GM03348 (cell line): ENCODE results near the gene LRP8.

ENCODE experiments used
- DNase-seq: peaks from one replicate; pipeline ENCODE4 v3.0.0; 2012; ENCODE audit warnings: low spot score

Gene LRP8

DNA sequence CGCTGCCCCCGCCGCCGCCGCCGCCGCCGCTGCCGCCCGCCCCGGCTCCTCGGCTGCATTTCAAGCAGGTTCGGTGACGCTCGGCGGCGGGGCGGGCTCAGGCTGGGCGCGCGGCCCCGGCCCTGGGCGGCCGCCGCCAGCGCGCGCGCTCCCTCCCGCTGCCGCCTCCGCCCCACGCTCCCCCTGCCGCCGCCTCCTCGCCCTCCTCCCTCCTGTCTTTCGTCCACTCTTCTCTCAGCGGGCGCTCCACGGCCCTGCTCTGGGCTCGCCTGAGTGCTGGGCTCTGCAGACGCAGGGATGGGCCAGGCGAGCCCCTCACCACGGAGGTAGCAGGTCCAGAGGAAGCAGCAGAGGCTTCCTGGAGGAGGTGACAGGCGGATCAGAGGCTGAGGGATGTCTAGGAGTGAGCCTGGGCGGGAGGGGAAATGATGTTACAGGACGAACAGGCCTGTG, at the start of gene LRP8:
Gene LRP8, minus strand, starts transcription at position 62 of the 453 bp plus-strand sequence. CDS start 158 bp downstream, outside the sequence.
- peak; percentile 98 for DNase-seq

DNA sequence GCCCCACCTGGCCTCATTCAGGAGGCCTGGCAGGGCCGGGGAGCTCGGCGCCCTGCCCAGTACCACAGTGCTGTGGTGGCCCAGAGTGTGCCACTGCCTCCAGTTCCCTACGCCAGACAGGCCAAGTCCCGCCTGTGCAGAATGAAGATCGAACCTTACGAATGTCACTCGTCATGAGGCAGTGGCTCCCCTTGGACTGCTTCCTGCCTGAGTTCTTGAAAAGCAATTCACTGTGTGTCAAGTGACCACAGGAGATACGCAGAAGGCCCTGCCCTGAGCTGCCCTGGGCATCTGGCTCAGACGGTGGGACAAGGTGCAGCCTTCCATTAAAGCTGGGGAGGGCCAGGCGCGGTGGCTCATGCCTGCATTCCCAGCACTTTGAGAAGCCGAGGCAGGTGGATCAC, 49.6 kb upstream of the LRP8 start:
- no peak for DNase-seq

DNA sequence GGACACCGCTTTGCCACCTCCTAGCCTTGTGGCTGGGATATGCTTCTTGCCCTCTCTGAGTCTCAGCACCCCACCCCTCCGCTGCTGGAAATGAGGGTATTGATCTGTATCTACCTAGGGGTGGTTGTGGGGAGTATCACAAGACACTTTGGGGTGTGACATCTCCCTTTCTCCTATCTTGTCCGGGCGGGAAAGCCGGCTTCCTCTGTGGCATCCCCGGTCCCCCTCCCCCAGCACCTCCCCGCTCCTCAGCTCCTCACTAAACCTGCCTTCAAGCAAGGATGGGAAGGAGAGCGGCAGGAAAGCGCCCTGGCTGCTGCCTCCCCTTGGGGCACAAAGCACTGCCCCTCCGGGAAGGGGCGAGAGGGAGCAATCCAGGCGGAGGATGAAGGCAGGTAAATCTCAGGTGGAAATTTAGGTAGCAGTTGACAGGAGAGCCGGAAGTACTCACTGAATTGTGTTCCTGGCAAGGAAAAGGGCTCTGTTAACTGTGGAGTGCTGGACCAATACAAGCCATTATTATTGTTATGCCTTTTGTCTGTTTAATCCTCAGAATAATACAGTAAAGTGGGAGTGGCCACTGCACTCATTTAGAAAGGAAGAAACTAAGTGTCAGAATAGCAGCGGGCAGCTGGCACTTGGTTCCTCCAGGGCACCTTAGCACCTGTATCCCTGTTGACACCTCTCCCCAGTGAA, 49.0 kb upstream of the LRP8 start:
- DNase-seq: no peak

DNA sequence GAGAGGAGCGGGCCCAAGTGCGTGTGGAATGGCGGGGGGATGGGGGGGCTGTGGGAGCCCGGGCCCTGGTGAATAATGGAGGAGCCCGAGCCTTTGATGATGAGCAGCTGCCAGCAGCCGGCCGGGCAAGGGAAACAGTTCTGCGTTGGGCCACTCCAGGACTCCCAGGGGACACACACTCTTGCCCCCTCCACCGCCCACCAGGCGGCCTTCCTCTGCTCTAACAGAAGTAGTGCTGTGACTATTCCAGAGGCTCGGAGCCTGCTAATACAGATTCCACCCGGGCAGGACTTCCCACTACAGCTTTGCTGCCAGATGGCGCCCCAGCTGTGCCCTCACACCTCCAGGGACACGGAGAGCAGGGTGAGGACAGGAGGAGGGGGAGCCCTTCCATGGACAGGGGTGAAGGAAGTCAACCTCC, 48.2 kb upstream of the LRP8 start:
- no peak for DNase-seq

DNA sequence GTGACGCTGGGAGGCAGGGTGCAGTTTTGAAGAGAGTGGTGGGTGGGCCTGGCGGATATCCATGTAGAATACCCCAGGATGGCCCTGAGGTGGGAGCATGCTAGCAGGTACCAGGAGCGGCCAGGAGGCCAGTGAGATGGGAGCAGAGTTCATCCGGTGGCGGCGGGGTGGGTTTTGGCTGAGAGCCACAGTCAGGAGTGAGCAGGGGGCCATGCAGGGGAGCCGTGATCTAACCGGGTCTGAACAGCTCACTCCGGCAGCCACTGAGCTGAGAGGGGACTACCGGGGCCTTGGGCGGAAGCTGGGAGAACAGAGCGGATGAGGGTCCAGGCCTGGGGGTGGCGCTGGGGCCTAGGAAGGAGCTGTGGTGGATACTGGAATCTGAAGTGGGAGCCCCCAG, 47.6 kb upstream of the LRP8 start:
- no peak for DNase-seq

DNA sequence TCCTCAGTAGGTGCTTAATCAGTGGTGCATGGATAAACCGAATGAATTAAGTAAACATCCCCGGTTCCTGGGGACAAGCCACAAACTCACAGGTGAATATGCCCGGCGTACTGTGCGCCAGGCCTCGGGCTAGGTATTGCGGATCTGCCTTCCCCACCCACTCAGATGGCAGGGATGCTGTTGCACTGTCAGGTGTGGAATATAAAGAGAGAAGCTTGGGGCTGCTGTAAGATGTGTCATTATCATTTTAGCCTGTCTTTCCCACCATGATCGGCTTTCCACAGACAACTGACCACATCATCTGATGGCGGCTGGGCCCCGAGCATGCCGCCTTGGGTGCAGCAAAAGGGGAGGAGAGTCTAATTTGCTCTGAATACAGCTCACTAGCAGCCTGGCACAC, 45.4 kb upstream of the LRP8 start:
- DNase-seq: no peak

DNA sequence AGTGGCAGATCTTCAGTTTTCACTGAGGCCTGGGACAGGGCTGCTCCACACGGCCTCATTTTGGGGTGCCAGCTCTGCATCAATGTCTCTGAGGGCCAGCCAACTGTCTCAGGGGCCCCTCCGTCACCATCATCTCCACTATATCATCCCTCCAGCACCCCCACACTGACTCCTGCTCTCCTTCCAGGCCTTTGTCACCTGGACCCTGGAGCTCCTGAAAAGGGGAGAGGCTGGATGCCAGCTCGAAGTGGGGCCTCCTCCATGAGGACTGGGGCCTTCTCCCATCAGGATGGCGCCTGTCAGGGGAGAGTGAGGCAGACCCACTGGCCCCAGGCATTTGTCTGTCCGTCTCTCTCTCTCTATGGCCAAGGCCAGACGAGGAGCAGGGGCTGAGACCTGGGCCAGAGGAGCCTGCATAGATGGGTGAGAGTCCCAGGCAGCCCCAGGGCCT, 44.7 kb upstream of the LRP8 start:
- no peak for DNase-seq

DNA sequence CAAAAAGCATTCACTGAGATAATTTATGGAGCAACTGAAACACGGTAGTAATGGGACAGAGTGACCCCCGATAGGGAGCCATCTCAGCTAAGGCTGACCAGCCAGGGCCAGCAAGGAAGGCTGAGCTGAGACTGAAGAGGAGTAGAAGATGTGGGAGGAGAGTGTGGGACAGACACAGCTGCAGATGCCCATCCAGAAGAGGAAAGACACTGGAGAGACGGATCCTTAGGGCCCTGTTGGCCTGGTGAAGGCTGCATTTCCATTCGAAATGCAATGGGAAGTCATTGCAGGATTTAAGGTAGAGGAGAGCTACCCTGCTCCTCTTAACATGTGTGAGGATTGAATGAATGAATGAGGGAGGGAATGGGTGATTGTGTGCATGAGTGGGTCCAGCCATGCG, 44.0 kb upstream of the LRP8 start:
- no peak for DNase-seq

DNA sequence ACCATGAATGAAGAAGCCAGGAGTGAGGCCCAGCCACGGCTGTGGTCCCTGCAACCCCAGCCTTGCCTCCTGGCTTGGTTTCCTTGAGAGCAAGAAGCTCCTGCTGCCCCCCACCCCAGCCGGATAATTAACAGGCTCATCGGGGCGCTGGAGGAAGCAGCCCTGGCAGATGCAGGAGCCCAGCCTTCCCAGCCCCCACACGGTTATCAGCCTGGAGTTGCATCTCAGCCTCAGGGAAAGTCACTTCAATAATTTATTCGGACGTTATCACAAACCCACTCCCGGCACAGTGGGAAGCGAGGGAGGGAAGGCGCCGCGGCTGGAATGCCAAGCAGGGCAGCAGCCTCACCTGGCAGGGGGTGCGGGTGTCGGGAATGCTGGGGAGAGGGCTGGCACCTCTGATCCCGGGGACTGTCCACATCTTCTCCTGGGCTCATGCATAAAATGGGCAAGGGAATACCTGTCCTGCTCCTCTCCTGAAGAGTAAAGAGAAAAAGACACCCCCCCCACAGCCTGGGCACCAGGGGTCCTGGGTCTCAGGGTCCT, 43.3 kb upstream of the LRP8 start:
- no peak for DNase-seq

DNA sequence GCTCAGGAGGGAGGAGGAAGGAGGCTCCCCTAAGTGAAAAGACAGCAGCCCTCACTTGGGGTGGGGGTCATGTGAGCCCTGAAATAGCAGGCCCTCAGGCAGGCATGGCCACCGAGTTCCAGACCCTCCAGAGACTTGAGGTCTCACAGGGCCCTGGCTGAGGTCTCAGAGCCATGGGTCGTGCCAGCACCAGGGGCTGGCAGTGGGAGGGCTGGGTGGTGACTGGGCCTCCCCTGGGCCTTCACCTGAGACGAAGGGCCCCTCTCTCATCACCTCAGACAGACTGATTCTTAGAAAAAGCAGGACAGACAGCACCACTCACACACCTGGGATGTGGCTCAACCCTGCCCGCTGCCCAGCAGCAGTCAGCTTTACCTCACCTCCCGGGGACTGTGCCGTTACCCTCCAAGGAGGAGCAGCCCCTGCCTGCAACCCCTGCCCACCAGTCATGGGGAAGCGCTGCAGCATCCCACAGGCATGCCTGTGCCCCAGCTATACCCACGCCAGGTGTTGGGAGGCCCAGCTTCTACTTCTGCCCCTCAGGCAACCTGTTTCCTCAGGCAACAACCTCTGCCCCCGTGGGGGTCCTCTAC, 42.6 kb upstream of the LRP8 start:
- no peak for DNase-seq

DNA sequence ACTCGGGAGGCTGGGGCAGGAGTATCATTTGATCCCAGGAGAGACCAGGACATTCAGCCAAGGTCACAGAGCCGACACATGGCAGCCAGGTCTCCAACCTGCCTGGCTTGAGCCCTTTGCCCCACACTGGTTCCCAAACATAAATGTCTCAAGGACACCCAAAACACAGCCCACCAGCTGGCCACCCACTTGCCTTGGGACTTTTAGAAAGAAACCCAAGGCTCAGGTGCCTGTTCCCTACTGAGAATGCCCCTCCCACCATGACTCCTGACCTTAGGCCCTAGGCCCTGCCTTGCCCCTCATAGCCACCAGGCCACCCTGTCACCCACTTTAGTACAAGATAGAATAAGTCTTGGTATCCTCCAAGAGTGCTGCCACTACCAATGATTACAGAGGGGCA, 41.9 kb upstream of the LRP8 start:
- DNase-seq: no peak

DNA sequence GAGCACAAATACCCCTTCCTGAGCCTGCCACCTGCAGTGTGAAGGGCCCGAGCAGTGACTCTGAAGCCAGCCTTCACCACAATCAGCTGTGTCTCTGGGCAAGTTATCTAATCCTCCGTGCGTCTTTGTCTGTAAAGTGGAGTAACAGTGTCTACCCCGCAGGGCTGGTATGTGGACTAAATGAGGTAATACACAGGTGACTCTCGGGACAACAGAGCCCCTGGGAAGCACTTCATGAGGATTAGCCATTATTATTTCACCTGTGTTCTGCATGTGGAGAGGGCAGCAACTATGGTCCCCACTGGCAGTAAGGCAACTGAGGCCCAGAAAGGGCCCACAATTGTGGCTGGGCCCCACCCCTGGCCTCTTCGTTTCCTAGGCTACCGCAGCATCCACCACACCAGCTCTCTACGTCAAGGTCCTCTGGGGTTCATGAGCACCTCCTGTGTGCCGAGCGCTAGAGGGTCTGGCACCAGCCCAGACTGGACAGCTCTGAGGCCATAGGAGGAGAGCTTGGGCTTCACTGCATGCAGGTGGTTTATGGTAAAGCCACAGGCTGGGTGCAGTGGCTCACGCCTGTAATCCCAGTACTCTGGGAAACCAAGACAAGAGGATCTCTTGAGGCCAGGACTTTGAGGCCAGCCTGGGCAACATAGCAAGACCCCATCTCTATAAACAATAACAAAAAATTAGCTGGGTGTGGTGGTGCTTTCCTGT, 41.3 kb upstream of the LRP8 start:
- DNase-seq: no peak

DNA sequence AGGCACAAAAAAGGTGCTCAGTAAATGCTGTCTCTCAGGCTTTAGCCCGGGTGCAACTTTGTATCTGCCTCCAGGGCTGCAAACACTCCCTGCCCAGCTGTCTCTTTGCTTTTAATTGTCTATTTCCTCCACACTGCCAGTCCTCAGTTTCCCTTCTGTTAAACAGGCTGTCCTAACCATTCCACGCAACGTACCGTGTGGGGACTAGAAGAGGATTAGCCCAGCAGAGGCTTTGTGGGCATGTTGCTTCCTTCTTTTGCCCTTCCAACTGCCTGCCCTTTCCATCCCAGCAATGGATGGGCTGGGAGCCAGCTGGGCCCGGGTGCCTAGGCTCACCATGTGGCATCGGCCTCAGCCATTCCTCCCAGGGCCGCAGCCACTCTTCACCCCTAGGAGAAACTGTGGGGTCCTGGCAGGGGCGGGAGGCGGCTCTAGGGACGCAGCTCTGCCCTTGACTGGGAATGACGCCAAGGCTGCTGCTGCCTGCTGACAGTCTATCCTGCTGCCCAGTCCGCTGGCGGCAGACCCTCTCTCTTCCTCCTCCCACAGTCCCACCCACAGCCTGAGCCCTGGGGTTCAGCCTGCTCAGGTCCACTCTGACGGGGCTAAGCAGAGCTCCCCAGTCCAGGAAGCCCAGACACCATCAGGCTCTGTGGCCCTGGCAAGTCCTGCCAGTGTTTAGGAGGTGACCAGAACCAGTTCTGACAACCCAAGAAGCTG, 40.6 kb upstream of the LRP8 start:
- no peak for DNase-seq

DNA sequence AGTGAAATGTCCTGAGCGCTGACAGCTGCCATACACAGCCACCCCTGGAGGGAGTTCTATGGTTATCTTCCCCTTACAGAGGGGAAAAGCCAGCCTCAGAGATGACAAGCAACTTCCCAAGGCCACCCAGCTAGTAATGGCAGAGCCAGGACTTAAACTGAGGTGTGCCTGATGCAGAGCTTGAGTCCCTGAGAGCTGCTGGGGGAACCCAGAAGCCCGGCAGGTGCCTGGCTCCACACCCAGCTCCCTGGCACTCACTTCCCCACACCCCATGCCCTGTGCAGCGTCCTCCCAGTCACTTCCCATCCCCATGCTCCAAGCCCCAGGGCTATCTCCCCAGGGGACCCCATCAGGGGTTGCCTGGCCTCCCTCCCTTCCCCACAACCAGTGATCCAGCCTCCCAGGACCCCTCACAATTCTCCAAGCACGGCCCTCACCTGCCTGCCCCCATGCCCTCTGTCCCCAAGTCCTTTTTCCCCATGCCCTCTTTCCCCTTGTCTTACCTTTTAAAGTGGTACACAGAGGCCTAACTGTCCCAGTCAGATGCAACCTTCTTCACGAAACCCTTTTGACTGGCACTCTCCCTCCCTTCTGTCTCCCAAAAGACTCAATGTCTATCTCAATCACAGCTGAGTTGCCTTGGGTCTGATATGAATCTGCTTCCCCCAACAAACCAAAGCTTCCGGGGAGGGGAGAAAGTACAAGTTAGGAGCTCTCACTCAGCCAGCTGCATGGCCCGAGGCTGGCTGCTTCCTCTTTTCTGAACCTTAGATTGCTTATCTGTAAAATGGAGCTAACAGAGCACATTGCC, 39.8 kb upstream of the LRP8 start:
- DNase-seq: no peak

DNA sequence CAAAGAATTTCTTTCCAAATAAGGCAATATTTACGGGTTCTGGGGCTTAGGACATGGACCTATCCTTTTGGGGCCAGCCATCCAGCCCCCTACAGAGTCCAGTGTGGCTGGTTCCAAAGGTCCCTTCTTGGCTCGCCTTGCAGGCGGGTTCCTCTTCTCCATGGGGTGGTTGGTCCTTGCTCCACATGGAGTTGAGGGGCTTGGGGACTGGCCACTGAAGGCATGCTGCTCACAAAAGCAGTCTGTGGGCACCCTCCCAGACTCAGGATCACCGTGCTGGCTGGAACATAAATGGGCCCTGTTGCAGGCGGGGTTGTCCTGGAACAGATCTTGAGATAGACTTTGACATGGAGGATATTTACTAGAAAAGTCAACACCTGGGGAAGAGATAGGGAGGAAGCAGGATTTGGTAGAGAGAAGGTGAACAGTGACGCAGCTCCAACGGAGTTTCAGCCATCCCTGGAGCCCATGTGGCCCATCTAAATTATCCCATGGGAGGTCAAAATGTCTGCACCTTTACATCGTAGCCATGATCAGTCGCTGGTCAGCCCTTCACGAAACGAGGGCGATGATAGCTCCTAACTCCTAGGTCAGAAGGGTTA, 39.1 kb upstream of the LRP8 start:
- no peak for DNase-seq

DNA sequence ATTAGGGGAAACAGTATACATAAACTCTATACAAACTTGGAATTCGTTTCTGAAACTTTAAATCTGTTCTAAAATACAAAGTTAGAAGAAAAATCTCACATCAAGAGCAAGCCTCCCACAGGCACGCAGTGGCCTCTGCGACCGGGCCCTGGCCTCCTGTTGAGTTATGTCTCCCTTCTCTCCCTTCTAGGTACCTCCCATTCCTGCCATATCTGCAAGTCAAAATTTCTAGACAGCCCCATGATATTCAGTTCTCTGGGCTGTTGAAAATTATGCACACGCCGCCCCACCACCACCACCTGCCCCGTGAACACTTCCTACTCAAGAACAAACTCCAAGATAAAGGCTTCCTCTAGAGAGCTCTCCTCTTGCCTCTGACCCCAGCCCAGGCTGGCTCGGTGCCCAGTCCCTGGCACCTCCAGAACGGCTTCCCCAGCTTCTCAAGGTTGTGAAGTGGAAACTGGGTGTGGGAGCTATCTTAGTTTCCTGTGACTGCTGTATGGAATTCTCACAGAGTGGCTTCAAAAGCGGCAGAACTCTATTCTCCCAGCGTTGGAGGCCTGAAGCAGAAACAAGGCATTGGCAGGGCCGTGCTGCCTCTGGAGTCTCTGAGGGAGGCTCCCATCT, 37.7 kb upstream of the LRP8 start:
- no peak for DNase-seq

DNA sequence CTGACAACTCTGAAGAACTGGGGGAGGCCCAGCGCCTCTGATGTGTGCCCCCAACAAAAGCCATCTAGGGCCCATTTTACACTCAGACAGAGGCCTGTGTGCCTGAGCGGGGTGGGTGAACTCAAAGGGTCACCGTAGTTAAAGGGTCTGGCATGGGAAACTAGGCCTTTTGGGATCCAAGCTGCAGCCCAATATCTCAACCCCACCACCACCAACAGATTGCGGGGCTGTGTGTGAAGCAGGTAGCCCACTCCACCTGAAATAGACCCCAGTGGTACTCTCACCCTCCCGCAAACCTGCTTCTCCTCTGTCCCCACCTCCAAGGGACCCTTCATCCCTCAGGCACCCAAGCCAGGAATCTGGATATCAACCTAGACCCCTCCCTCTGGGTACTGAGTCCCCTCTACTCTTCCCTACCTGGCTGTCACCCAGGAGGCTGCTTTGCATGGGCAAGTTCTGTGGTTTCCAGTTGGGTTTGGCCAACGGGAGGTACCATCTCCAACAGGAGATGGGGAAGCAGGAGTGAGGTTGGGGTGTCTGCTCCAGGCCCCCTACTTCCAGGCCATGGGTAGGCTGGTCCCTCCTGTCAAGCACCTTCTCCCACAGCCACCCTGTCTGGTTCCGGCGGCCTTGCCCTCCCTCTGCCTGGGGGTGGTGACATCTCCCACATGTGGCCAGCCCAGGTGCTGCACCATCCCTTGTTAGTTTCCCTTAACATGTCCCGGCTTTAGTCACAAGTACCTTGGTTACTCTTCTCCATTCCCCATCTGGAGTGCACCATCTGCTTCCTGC, 35.2 kb upstream of the LRP8 start:
- DNase-seq: no peak

DNA sequence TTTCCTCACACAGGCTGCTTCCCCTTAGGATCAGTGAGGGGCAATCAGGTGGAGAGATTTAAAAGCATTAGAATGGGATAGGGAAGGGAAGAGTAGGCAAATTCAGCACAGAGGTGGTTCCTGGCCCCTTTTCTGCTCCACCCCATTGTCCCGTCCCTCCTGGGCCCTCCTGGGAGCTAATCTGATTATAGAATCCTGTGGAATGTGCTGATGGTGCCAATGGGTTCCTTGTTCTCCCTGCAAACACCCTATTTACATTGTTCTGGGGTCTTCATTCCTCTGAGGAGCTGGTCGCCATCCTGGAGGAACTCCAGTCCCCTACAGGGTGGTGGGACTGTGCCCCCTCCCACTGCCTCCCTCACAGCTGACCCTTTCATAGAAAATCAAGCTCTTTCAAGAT, 34.4 kb upstream of the LRP8 start:
- DNase-seq: no peak

DNA sequence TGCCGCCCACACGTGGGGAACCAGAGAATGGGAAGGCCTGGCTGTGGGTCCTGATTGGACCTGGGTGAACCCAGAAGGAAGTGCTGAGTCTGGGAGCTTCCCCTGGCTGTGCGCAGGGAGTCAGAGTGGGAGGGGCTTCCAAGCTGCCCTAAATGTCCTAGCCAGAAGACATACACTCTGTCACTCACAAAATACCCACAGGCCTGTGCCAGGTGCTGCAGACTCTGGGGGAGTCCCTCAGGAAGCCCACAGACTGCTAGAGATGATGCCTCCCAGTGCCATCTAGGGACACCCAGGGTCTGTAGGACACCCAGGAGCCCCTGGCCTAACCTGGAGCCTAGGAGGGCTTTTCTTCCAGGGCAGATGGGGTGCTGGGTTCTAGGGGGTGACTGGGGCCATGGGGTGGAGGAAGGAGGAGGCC, 33.7 kb upstream of the LRP8 start:
- no peak for DNase-seq

DNA sequence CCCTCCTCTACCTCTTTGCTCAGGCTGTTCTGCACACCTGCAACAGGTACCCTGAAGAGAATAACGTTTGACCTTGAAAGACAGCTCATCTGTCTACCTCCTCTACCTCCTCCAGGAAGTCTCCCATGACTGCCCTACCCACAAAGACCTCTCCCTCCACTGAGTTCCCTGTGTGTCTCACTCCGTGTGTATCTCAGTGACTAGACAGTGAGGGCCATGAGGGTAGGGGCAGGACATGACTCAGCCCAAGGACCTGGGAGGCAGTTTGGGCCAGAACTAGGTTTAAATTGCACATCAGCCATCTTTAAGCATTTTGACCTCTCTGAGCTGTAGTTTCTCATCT, 32.0 kb upstream of the LRP8 start:
- DNase-seq: no peak
